MCF 10A (cell line): Measurements from ENCODE around the gene ZFAND3. TPM values are rescaled to one million over a fixed set of nuclear protein-coding genes. Genes with fewer than 3 reads are reported as not detected.

Experiments used
- BruUV-seq: library from RNA; stranded (reverse); fragments of 400-500 nt; replicated peaks from 2 replicates; lab custom pipeline; 2021; lab: Mats Ljungman, UMichigan
- CTCF ChIA-PET: fragments of 300-600 bp; sonication (Branson Sonifier 250); formaldehyde crosslinking; extraction: SDS; loops from one replicate; lab custom pipeline; 2021; ENCODE audit warnings: antibody characterized with exemption, inconsistent platforms; lab: Yijun Ruan, JAX
- POLR2A ChIA-PET: fragments of 300-600, 350-650 bp; sonication (Branson Sonifier 250); formaldehyde crosslinking; extraction: SDS; loops from one replicate; lab custom pipeline; 2020; ENCODE audit warnings: antibody characterized with exemption, inconsistent platforms; lab: Yijun Ruan, JAX
- DNase-seq: peaks from one replicate; pipeline ENCODE4 v3.0.0-alpha.2; 2018; ENCODE audit not compliant: unreplicated experiment
- H3K27ac Mint-ChIP-seq: one replicate; pipeline ENCODE4 v1.8.0; 2022; ENCODE audit warnings: mild to moderate bottlenecking, low read depth, mixed read lengths; ENCODE audit not compliant: unreplicated experiment
- H3K27me3 Mint-ChIP-seq: one replicate; pipeline ENCODE4 v1.8.0; 2022; ENCODE audit warnings: mixed read lengths; ENCODE audit not compliant: insufficient read depth, unreplicated experiment
- H3K36me3 Mint-ChIP-seq: one replicate; pipeline ENCODE4 v1.8.0; 2022; ENCODE audit warnings: mild to moderate bottlenecking, moderate library complexity, mixed read lengths; ENCODE audit not compliant: insufficient read depth, unreplicated experiment
- H3K4me1 Mint-ChIP-seq: one replicate; pipeline ENCODE4 v1.8.0; 2022; ENCODE audit warnings: mixed read lengths; ENCODE audit not compliant: insufficient read depth, unreplicated experiment
- H3K4me3 Mint-ChIP-seq: one replicate; pipeline ENCODE4 v1.8.0; 2022; ENCODE audit warnings: mild to moderate bottlenecking, moderate library complexity, mixed read lengths; ENCODE audit not compliant: unreplicated experiment
- H3K9me3 Mint-ChIP-seq: one replicate; pipeline ENCODE4 v1.8.0; 2022; ENCODE audit warnings: mixed read lengths; ENCODE audit not compliant: unreplicated experiment
- intact Hi-C: fragments of 100-400 bp; cut with micrococcal nuclease; formaldehyde crosslinking; loops from 2 replicates; pipeline ENCODE4 v1.14.1; 2022
- total RNA-seq: library from RNA; stranded (reverse); gene quantifications from 2 replicates; pipeline ENCODE4 v1.2.3, GENCODE V29; 2022
- TF ChIP-seq, protein P1 (sequence below): fragments of 200-600 bp; IDR thresholded peaks from one replicate; pipeline ENCODE4 v1.8.0; 2022; ENCODE audit warnings: antibody characterized with exemption, mild to moderate bottlenecking; ENCODE audit not compliant: unreplicated experiment

Gene ZFAND3
- total RNA-seq, 1 experiment from 2014 or later = 100 TPM

- H3K36me3 Mint-ChIP-seq = no peaks in the 10 kb centered on the region
- POLR2A ChIA-PET = no interaction called here
- TF ChIP-seq, protein P1, sequence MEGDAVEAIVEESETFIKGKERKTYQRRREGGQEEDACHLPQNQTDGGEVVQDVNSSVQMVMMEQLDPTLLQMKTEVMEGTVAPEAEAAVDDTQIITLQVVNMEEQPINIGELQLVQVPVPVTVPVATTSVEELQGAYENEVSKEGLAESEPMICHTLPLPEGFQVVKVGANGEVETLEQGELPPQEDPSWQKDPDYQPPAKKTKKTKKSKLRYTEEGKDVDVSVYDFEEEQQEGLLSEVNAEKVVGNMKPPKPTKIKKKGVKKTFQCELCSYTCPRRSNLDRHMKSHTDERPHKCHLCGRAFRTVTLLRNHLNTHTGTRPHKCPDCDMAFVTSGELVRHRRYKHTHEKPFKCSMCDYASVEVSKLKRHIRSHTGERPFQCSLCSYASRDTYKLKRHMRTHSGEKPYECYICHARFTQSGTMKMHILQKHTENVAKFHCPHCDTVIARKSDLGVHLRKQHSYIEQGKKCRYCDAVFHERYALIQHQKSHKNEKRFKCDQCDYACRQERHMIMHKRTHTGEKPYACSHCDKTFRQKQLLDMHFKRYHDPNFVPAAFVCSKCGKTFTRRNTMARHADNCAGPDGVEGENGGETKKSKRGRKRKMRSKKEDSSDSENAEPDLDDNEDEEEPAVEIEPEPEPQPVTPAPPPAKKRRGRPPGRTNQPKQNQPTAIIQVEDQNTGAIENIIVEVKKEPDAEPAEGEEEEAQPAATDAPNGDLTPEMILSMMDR = no peak
- no peaks in the 10 kb centered on the region for H3K9me3 Mint-ChIP-seq
- CTCF ChIA-PET = interaction anchor here (0.5 to 0.7 kb wide), 2 partner anchors 260 to 402 kb away, joined by 3 read pairs; no protein-coding TSS in a partner anchor
- intact Hi-C loops = no loop called here
- H3K27me3 Mint-ChIP-seq = no peaks in the 10 kb centered on the region
- no TSS peak for BruUV-seq
- no peak overlapping the region for H3K27ac Mint-ChIP-seq
- H3K4me1 Mint-ChIP-seq = peaks cover 10% of the 10 kb centered on the region
- DNase-seq = peak; percentile 30
- H3K4me3 Mint-ChIP-seq = no peak overlapping the region
These were observed 34.4 kb upstream of the ZFAND3 start for GRCh38 chr6:37785002-37785662.

DNA sequence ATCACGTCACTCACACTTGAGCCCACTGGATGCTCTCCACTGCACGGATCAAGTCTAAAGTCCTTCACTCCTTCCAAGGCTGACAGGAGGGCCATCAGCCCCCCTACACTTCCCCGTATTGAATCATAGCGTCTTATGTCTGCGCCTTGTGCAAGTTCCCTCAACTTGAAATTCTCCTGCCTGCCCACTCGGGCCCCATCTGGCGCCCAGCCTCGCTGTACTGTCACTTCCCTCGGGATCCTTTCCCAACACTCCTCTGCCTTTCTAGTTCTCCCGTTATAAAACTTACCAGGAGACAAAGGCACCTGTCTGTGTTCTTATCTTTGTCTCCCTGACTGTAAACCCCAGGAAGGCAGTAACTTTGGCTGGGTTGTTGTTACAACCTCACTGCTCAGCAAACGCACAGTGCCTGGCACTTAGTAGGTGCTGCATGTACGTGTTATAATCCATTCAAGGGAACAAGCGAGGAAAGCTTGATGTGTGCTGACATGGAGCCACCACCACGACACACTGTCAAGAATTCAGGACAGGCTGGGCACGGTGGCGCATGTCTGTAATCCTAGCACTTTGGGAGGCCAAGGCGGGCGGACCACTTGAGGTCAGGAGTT lies 33.8 kb upstream of the ZFAND3 start:
- BruUV-seq = no TSS peak
- DNase-seq = no peak
- TF ChIP-seq, protein P1 = no peak
- Mint-ChIP-seq H3K4me3 (no peak overlapping the region), H3K36me3 (no peaks in the 10 kb centered on the region), H3K27me3 (no peaks in the 10 kb centered on the region), H3K4me1 (peaks cover 11% of the 10 kb centered on the region), H3K27ac (no peak overlapping the region), H3K9me3 (no peaks in the 10 kb centered on the region)
- POLR2A ChIA-PET = no interaction called here
- CTCF ChIA-PET = interaction anchor here (0.7 kb wide), 1 partner anchor 259 kb away, joined by 3 read pairs; no protein-coding TSS in a partner anchor
- intact Hi-C loops = no loop called here

- Mint-ChIP-seq H3K4me1 (peaks cover 20% of the 10 kb centered on the region), H3K9me3 (no peaks in the 10 kb centered on the region), H3K4me3 (no peak overlapping the region), H3K27me3 (no peaks in the 10 kb centered on the region), H3K36me3 (no peaks in the 10 kb centered on the region), H3K27ac (no peak overlapping the region)
- no TSS peak for BruUV-seq
- TF ChIP-seq, protein P1 = no peak
- no peak for DNase-seq
- ChIA-PET CTCF (interaction anchor here (0.6 to 1.4 kb wide), 5 partner anchors 35 to 707 kb away, joined by 4 to 5 read pairs (median 4); no protein-coding TSS in a partner anchor), POLR2A (interaction anchor here (1.1 to 1.5 kb wide), 2 partner anchors 32 to 37 kb away, joined by 3 to 8 read pairs; partner anchors contain the start of gene ZFAND3)
- intact Hi-C loops = no loop called here
These were observed 32.3 kb upstream of the ZFAND3 start for GRCh38 chr6:37787216-37787615.

DNA sequence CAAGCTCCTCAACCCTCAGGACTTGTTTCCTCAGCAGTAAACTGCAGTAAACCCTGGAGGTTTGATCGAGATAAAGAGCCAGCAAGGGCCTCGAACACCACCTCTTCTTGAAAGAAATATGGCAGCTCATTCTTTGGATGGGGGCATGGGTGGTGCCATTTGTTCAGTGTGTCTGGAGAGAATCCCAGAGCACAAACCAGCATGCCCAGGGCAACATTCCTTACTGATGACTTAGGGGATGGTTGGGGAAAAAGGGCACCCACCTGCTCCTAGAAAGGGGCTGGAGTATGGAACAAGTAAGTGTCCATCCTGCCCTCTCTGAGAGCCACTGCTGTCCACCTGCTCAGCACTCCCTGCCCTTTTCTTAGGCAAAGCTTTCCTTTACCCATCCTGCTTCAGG lies 31.3 kb upstream of the ZFAND3 start:
- CTCF ChIA-PET = interaction anchor here (0.6 to 1.4 kb wide), 3 partner anchors 115 to 706 kb away, joined by 4 read pairs; no protein-coding TSS in a partner anchor
- no peak overlapping the region for H3K27ac Mint-ChIP-seq
- no peak overlapping the region for H3K4me3 Mint-ChIP-seq
- H3K27me3 Mint-ChIP-seq = no peaks in the 10 kb centered on the region
- peaks cover 20% of the 10 kb centered on the region for H3K4me1 Mint-ChIP-seq
- POLR2A ChIA-PET = interaction anchor here (0.6 to 1.5 kb wide), 2 partner anchors 31 to 444 kb away, joined by 3 to 8 read pairs; partner anchors contain the start of gene ZFAND3
- peak; percentile 13 for DNase-seq
- no peaks in the 10 kb centered on the region for H3K9me3 Mint-ChIP-seq
- no TSS peak for BruUV-seq
- TF ChIP-seq, protein P1 = no peak
- no peaks in the 10 kb centered on the region for H3K36me3 Mint-ChIP-seq
- intact Hi-C loops = no loop called here
